Stimulated activated CD8-positive, alpha-beta memory T cell treated with anti-CD3 and anti-CD28 coated beads, Interleukin-15, amount 100 ng/mL, for 4 hours (primary cell): Measurements from ENCODE around the gene CUTC.

Experiments used
- DNase-seq, 2 donors: peaks; one replicate each; pipeline ENCODE4 v3.0.0-alpha.2; 2020; ENCODE audit warnings: low read depth in 2 of 2

CUTC gene

DNA sequence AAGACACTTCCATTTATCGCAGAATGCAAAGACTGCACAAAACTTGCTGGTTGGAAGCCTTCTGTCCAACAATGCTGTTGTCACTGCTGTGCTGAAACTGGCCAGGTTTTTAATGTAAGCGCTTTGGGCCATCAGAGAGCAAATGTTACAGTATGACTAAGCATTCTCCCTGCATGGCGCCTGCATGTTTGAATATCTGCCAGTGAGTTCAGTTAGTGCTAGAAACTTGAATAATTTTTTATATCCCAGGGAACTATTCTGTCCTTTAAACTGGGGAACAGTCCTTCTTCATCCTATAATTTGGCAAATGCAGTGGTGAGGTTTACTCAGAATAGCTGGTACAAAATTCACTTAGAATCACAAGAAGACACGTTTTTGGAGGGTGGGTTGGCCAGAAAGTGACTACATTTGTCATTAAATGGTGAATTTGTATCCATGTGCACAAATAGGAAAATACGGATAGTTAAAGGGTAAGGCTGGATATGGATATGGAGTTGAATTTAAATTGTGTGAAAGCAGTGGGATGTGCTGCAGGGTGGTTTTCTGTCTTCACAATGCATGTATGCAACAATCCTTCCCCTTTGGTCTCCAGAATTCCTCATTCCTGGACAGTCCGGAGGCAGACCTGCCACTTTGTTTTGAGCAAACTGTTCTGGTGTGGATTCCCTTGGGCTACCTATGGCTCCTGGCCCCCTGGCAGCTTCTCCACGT is 52.1 kb downstream of the CUTC start:
- no peak for DNase-seq

DNA sequence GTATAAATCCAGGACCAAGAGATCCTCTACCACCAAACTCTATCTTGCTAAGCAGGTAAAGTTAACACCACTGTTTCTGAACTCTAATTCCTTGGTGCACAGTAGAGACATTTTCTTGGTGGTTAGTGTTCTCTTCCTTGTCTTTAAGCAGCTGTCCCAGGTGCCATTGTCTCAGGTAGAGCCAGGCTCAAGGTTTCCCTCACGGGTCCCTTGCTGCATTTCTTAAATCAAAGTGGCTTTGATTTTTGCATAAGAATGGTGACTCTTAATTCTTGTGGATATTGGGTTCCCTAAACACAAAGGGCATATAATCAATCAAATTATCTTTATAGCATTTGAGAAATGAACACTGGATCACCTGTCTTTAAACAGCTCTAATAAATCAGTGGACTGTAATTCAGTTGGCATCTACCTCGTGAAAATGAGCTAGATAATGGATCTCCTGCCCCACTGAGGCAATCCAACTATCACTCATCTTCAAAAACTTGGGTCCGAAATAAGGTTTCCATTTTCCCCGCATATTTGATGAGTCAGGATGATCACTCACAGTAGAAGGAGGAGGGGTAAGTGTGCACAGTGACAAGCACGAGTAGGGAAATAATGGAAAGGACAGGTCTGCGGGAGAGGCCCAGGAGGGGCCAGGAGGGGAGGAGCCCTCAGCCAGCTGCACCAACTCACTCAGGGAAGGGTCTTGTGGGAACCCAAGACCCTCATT is 52.9 kb downstream of the CUTC start:
- DNase-seq = no peak

DNA sequence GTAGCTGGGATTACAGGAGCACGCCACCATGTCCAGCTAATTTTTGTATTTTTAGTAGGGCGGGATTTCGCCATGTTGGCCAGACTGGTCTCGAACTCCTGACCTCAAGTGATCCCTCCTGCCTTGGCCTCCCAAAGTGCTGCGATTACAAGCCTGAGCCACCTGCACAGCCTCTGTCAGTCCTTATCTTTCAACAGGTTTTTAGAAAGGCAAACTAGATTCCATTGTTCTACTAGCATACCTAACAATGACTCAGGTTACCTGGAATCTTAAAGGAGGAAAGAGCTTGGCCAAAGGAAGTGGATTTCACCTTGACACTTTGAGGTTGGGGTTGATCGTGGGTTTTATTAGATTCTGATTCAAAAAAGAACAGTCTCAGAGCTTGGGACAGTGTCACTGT is 53.6 kb downstream of the CUTC start:
- no peak for DNase-seq

DNA sequence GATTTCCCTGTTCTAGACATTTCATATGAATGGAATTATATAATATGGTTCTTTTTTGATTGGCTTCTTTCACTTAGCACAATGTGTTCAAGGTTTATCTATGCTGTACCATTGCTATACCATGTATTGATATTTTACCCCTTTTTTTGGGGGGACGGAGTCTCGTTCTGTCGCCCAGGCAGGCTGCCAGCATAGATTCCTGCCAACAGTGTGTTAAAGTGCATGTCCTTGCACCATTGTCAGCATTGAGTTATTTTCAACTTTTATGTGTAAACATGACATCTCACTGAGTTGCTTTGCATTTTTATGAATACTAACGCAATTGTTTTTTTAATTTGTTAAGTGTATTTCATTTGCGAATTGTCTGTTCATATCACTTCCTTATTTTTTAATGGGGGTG is 55.3 kb downstream of the CUTC start:
- no peak for DNase-seq

DNA sequence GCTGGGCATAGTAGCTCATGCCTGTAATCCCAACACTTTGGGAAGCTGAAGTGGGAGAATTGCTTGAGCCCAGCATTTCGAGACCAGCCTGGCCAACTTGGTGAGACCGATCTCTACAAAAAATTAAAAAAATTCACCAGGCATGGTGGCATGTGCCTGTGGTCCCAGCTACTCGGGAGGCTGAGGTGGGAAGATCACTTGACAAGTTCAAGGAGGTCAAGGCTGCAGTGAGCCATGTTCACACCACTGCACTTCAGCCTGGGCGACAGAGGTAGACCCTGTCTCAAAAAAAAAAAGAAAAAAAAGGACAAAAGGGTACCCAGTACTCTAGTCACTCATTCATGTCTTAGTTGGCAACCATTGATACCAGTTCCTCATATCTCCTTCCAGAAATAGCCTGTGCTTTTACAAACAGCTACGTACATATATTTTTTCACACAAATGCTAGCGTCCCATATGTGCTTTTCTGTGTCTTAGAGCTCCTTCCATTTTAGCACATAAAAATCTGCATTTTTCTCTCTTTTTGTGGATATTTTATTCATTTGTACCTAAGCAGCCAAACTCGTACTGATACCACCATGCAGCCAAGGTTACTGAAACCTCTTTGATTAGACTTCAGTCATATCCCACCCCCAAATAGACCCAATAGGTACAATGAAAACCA is 55.9 kb downstream of the CUTC start:
- DNase-seq = no peak

DNA sequence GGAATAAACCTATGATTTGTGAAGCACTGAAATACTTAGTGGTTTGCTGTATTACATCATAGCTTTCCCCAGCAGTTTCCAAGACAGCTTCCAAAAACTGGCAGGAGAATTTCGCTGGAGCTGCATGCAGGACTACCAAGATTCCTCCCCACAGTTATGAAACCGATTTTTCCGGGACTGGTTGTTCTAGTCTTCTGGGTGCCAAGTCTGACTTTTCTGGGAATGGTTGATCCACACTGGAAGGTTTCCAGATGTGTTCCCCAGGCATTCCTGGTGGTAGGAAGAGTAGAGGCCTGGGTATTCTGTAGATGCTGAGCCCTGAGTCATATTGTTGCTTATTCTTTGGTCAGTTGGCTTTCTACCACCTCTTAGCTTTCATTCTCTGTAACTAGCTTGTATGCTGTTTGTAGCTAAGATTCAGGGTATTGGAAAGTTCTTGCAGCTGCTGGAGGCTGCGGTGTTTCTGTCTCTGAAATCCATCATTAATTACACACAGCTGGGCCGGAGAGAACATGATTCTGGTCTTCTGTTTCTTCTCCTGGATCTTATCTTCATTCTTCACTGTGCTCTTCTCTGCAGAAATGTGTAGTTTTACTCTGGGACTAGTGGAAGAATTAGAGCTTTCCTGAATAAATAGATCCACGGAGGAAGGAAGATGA is 56.7 kb downstream of the CUTC start:
- DNase-seq = no peak

DNA sequence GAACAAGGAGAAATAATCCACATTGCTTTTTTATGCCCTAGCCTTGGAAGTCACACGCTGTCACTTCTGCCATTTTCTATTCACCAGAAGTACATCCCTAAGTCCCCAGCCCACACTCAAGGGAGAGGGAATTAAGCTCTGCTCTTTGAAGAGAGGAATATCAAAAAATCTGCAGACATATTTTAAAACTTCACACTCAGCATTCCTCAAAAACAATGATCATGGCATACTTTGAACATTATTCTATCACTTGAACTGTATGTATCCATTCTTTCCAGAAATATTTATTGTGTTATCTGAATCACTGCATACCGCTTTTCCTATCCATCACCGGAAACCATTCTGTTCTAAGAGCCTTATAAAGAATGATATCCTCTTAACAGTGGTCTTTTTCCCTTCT is 59.8 kb downstream of the CUTC start:
- no peak for DNase-seq

DNA sequence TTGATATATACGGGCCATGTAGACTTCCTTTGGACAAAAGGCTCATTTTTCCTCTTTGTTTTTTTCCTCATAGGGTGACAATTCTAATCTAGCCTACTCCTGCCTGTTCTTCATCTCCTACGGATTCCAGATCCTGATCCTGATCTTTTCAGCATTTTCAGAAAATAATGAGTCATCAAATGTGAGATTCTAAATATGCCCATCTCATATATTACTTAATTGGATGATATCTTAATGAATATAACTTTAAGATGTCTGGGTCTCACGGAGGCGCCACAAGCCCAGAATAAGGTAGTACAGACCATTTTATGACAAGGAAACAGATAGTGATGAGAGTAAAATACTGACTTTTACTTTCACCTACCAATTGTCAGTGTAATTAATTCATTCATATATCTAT is 61.8 kb downstream of the CUTC start:
- DNase-seq = no peak

DNA sequence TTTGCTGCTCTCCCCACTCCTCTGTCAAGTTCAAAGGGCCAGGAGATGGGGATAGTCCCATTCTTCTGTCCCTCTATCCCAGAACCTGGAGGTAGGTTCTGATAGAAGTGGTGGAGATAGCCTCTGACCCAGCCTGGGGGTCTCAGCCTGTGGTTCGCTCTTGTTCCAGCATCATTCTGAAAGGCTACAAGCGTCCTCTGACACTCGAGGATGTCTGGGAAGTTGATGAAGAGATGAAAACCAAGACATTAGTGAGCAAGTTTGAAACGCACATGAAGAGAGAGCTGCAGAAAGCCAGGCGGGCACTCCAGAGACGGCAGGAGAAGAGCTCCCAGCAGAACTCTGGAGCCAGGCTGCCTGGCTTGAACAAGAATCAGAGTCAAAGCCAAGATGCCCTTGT is 64.9 kb downstream of the CUTC start:
- no peak for DNase-seq

DNA sequence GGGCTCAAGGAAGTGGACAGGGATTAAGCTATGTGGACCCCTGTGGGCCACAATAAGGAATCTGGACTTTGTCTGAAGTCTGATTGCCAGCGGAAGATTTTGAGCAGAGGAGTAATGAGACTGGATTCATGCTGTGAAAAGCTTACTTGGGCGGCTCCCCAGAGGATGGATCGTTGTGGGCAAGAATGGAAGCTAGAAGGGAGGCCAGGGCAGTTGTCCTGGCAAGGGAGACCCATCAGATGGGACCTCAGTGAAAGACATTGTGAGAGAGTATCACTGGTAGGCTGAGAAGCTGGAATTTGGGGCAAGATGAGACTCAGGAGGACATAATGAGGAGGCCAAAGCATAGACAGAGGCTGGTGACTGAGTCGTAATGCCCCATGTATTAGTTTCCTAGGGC is 66.0 kb downstream of the CUTC start:
- no peak for DNase-seq

DNA sequence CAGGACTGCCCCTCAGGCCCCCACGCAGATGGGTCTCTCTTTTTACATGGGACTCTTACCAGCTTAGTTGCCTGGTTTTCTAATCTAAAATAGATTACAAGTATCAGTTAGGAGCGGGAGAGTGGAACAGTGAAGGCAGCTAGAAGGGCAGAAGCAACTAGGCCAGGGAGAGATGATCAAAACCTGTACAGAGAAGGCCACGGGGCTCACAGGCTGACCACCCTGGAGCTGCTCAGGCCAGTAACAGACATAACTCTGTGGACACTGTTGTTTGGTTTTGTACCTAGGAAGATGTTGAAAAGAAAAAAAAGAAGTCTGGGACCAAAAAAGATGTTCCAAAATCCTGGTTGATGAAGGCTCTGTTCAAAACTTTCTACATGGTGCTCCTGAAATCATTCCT is 66.9 kb downstream of the CUTC start:
- DNase-seq = no peak

DNA sequence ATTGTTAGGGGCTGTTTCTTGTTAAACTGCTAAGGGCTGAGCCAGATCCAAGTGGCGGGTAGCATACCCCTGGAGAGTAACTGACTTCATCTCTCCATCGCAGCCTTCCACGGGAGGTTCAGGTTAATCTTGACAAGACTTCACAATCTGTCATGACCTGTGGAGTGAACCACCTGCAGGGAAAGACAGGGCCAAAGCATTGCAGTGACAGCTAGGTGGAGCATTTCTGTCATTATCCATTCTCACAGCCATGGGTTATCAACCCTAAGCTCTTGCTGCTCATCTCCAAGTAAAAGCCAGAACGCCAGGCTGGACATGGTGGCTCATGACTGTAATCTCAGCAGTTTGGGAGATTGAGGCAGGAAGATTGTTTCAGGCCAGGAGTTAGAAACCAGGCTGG is 67.6 kb downstream of the CUTC start:
- DNase-seq = no peak

DNA sequence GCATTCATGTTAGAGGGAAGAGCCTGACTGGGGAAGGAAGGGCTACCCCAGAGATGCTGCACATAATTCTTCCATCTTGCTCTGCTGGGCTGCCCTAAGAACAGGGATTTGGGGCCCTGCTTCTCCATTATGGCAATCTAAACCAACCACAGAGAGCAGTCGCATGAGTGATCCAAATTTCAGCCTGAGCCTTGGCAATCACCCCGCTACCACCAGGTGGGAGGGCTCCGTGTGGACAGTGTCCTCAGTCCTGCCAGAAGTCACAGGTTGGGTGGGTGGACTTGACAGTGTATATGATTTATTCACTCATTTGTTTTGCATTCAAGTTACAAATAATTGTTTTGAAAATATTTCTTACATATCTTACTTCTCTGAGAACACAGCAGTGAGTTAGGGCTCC is 72.4 kb downstream of the CUTC start:
- no peak for DNase-seq

DNA sequence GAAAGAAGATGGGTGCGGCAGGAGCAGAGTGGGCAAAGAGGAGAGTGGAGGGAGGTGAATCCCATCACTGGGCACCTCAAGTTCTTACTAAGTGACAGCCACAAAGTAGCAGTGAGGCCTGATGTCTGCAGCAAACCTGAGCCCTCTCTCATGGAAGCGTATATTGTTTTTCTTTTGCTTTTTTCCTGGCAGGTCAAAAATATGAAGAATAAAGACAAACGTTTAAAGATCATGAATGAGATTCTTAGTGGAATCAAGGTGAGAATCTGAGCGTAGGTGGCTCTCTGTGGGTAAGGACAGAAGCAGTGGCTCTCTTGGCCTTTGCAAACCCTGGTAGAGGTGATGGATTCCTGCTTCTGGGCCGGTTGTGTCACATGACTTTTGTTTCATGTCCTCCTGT is 73.2 kb downstream of the CUTC start:
- no peak for DNase-seq
